NCI-H1930 (cell line): ENCODE results near the gene C22orf15.
"Not testable (repeated sequence)": the region's sequence is repeated elsewhere in the genome, so short reads cannot be mapped to it uniquely, and the experiment has no call there.

ENCODE experiments used
- DNase-seq, 2 experiments: peaks; one replicate each; lab custom pipeline; 2025; lab: John Stamatoyannopoulos, UW

Gene C22orf15

GRCh38 chr22:23762842-23763578 is at the start of gene C22orf15:
TSS of gene C22orf15 (plus strand) at chr22:23762990. CDS start at chr22:23763307, 317 bp downstream.
- DNase-seq: no peak

- DNase-seq: no peak
Measured at GRCh38 chr22:23713696-23714595, 48.8 kb upstream of the C22orf15 start.

GRCh38 chr22:23714596-23715578 is 47.9 kb upstream of the C22orf15 start:
- no peak for DNase-seq

- no peak for DNase-seq
Measured at GRCh38 chr22:23715806-23716375, 46.9 kb upstream of the C22orf15 start.

GRCh38 chr22:23716811-23717801 is 45.7 kb upstream of the C22orf15 start:
- DNase-seq: peak; percentile 80 to 87

- no peak for DNase-seq
Measured at GRCh38 chr22:23718371-23719165, 44.2 kb upstream of the C22orf15 start.

GRCh38 chr22:23720855-23721254 is 41.9 kb upstream of the C22orf15 start:
- no peak for DNase-seq

GRCh38 chr22:23722160-23722559 is 40.6 kb upstream of the C22orf15 start:
- no peak for DNase-seq

GRCh38 chr22:23722724-23723123 is 40.1 kb upstream of the C22orf15 start:
- DNase-seq: no peak

- not testable (repeated sequence) for DNase-seq
Measured at GRCh38 chr22:23728108-23728507, 34.7 kb upstream of the C22orf15 start.

GRCh38 chr22:23737696-23738095 is 25.1 kb upstream of the C22orf15 start:
- DNase-seq: no peak

- DNase-seq: no peak
Measured at GRCh38 chr22:23742505-23743264, 20.1 kb upstream of the C22orf15 start.

- no peak for DNase-seq
Measured at GRCh38 chr22:23743303-23743705, 19.5 kb upstream of the C22orf15 start.

GRCh38 chr22:23744001-23744400 is 18.8 kb upstream of the C22orf15 start:
- DNase-seq: no peak

- no peak for DNase-seq
Measured at GRCh38 chr22:23744485-23744884, 18.3 kb upstream of the C22orf15 start.

- DNase-seq: no peak
Measured at GRCh38 chr22:23745791-23746190, 17.0 kb upstream of the C22orf15 start.

- no peak for DNase-seq
Measured at GRCh38 chr22:23749841-23750301, 12.9 kb upstream of the C22orf15 start.

GRCh38 chr22:23750367-23750713 is 12.4 kb upstream of the C22orf15 start:
- no peak for DNase-seq
